IMR-90 (cell line): ENCODE results near the gene SPEM1. TPM values are rescaled to one million over a fixed set of nuclear protein-coding genes. Genes with fewer than 3 reads are reported as not detected.

Experiments
- ATAC-seq: fragments of 200-7000 bp; cut with Tn5 transposase; 2 replicates; pipeline ENCODE4 v1.9.1; 2020; ENCODE audit warnings: low read depth, mild to moderate bottlenecking, moderate library complexity
- BruUV-seq: library from RNA; stranded (reverse); fragments of 400-500 nt; replicated peaks from 2 replicates; lab custom pipeline; 2021; lab: Mats Ljungman, UMichigan
- CTCF ChIA-PET: fragments of 300-600 bp; formaldehyde crosslinking; extraction: SDS; loops from one replicate; lab custom pipeline; 2021; ENCODE audit warnings: antibody characterized with exemption; lab: Yijun Ruan, JAX
- POLR2A ChIA-PET: fragments of 300-600 bp; sonication (Branson Sonifier 250); formaldehyde crosslinking; loops from one replicate; lab custom pipeline; 2022; ENCODE audit warnings: antibody characterized with exemption; ENCODE audit not compliant: unreplicated experiment; lab: Charles Lee
- DNase-seq: peaks from one replicate; pipeline ENCODE4 v3.0.0; 2013
- H2AFZ ChIP-seq: replicated peaks from 2 replicates; pipeline ENCODE3; 2013; ENCODE audit warnings: low read length, mild to moderate bottlenecking; ENCODE audit not compliant: poor library complexity
- H2AK5ac ChIP-seq: 2 replicates; pipeline ENCODE4 v1.6.1; 2013; ENCODE audit warnings: low read depth, low read length, inconsistent platforms
- H2AK9ac ChIP-seq: replicated peaks from 2 replicates; pipeline ENCODE3; 2013; ENCODE audit warnings: mild to moderate bottlenecking, low read depth, low read length, moderate library complexity; ENCODE audit not compliant: poor library complexity
- H2BK120ac ChIP-seq: 2 replicates; pipeline ENCODE4 v1.6.1; 2013; ENCODE audit warnings: low read depth, low read length, inconsistent platforms
- H2BK15ac ChIP-seq: 3 replicates; pipeline ENCODE4 v1.6.1; 2013; ENCODE audit warnings: low read depth, low read length, inconsistent platforms
- H2BK20ac ChIP-seq: 2 replicates; pipeline ENCODE4 v1.6.1; 2013; ENCODE audit warnings: low read depth, mild to moderate bottlenecking, inconsistent platforms, low read length, moderate library complexity
- H2BK5ac ChIP-seq: 2 replicates; pipeline ENCODE4 v1.6.1; 2013; ENCODE audit warnings: mild to moderate bottlenecking, low read depth, low read length, inconsistent platforms; ENCODE audit not compliant: poor library complexity, severe bottlenecking
- H3K14ac ChIP-seq: replicated peaks from 2 replicates; pipeline ENCODE4 v1.6.1; 2013; ENCODE audit warnings: low read depth, low read length, inconsistent platforms
- H3K18ac ChIP-seq: 2 replicates; pipeline ENCODE4 v1.6.1; 2013; ENCODE audit warnings: low read depth, low read length, control low read depth
- H3K23ac ChIP-seq: 2 replicates; pipeline ENCODE4 v1.6.1; 2013; ENCODE audit warnings: low read depth, low read length, inconsistent platforms
- H3K27ac ChIP-seq: 2 replicates; pipeline ENCODE4 v1.5.1; 2013; ENCODE audit warnings: mild to moderate bottlenecking, control low read depth, low read length; ENCODE audit not compliant: insufficient read depth
- H3K27me3 ChIP-seq: 2 replicates; pipeline ENCODE4 v1.6.1; 2013; ENCODE audit warnings: low read length; ENCODE audit not compliant: control insufficient read depth, insufficient read depth
- H3K36me3 ChIP-seq: 2 replicates; pipeline ENCODE4 v1.6.1; 2013; ENCODE audit warnings: low read length, mixed read lengths; ENCODE audit not compliant: control insufficient read depth, insufficient read depth
- H3K4ac ChIP-seq: 2 replicates; pipeline ENCODE4 v1.6.1; 2013; ENCODE audit warnings: low read depth, low read length, inconsistent platforms
- H3K4me1 ChIP-seq: 2 replicates; pipeline ENCODE4 v1.6.1; 2013; ENCODE audit warnings: low read length, mixed read lengths; ENCODE audit not compliant: control insufficient read depth, insufficient read depth
- H3K4me2 ChIP-seq: 2 replicates; pipeline ENCODE4 v1.6.1; 2013; ENCODE audit warnings: low read depth, mild to moderate bottlenecking, control low read depth, low read length, moderate library complexity
- H3K4me3 ChIP-seq: 2 replicates; pipeline ENCODE4 v1.5.1; 2013; ENCODE audit warnings: low read depth, mild to moderate bottlenecking, control low read depth, low read length, moderate library complexity; ENCODE audit not compliant: insufficient read depth
- H3K56ac ChIP-seq: 2 replicates; pipeline ENCODE4 v1.6.1; 2013; ENCODE audit warnings: low read length, inconsistent platforms; ENCODE audit not compliant: insufficient read depth; ENCODE audit errors: extremely low read depth
- H3K79me1 ChIP-seq, 2 experiments: 2 replicates each; pipeline ENCODE4 v1.6.1; 2013; ENCODE audit warnings: low read length in 2 of 2, inconsistent platforms in 1 of 2, low read depth in 1 of 2
- H3K9ac ChIP-seq: 2 replicates; pipeline ENCODE4 v1.6.1; 2013; ENCODE audit warnings: low read depth, low read length, control low read depth
- H3K9me1 ChIP-seq: 2 replicates; pipeline ENCODE4 v1.6.1; 2013; ENCODE audit warnings: low read length, inconsistent platforms; ENCODE audit not compliant: insufficient read depth
- H3K9me3 ChIP-seq: 2 replicates; pipeline ENCODE4 v1.6.1; 2013; ENCODE audit warnings: low read length; ENCODE audit not compliant: control insufficient read depth, insufficient read depth
- H4K20me1 ChIP-seq: 2 replicates; pipeline ENCODE4 v1.6.1; 2013; ENCODE audit warnings: low read length, inconsistent platforms; ENCODE audit not compliant: insufficient read depth
- H4K5ac ChIP-seq: 2 replicates; pipeline ENCODE4 v1.6.1; 2013; ENCODE audit warnings: mild to moderate bottlenecking, low read depth, low read length, control low read depth
- H4K8ac ChIP-seq, 2 experiments: 2 replicates each; pipeline ENCODE4 v1.6.1; 2013; ENCODE audit warnings: low read depth in 2 of 2, low read length in 2 of 2, control low read depth in 1 of 2, inconsistent platforms in 1 of 2
- H4K91ac ChIP-seq: 2 replicates; pipeline ENCODE4 v1.6.1; 2013; ENCODE audit warnings: low read depth, low read length, inconsistent platforms; ENCODE audit not compliant: insufficient read depth
- BHLHE40 ChIP-seq: fragments of 150-350 bp; IDR thresholded peaks from 2 replicates; pipeline ENCODE4 v1.6.1; 2016; ENCODE audit warnings: mild to moderate bottlenecking, low read depth, low read length
- CEBPB ChIP-seq: IDR thresholded peaks from 2 replicates; pipeline ENCODE4 v1.6.1; 2012; ENCODE audit warnings: low read depth, low read length, improper control_type of control experiment
- CHD1 ChIP-seq: IDR thresholded peaks from 2 replicates; pipeline ENCODE4 v1.6.1; 2012; ENCODE audit warnings: low read depth, low read length, improper control_type of control experiment
- FOS ChIP-seq: fragments of 150-350 bp; IDR thresholded peaks from 2 replicates; pipeline ENCODE4 v1.6.1; 2016; ENCODE audit warnings: low read depth, low read length
- MAZ ChIP-seq: IDR thresholded peaks from 2 replicates; pipeline ENCODE4 v1.6.1; 2012; ENCODE audit warnings: low read depth, mild to moderate bottlenecking, low read length, improper control_type of control experiment, moderate library complexity, borderline replicate concordance
- MXI1 ChIP-seq: IDR thresholded peaks from 2 replicates; pipeline ENCODE4 v1.6.1; 2012; ENCODE audit warnings: low read depth, mild to moderate bottlenecking, low read length, moderate library complexity, borderline replicate concordance
- NFE2L2 ChIP-seq: fragments of 150-350 bp; IDR thresholded peaks from 2 replicates; pipeline ENCODE4 v1.6.1; 2016; ENCODE audit warnings: low read depth, mild to moderate bottlenecking, low read length
- RAD21 ChIP-seq: IDR thresholded peaks from 2 replicates; pipeline ENCODE4 v1.6.1; 2012; ENCODE audit warnings: low read length, improper control_type of control experiment
- RCOR1 ChIP-seq: IDR thresholded peaks from 2 replicates; pipeline ENCODE4 v1.6.1; 2012; ENCODE audit warnings: mild to moderate bottlenecking, low read length, improper control_type of control experiment; ENCODE audit not compliant: insufficient replicate concordance
- RFX5 ChIP-seq: IDR thresholded peaks from 2 replicates; pipeline ENCODE4 v1.8.0; 2012; ENCODE audit warnings: low read depth, mild to moderate bottlenecking, low read length, moderate library complexity
- SMC3 ChIP-seq: fragments of 150-350 bp; IDR thresholded peaks from 2 replicates; pipeline ENCODE4 v1.6.1; 2016; ENCODE audit warnings: low read depth, mild to moderate bottlenecking, antibody characterized with exemption, low read length, moderate library complexity
- WGBS, 2 experiments: methylation state at CpG; one replicate each; pipeline versions ENCODE4 v1.1.5 to v1.1.7; 2013; ENCODE audit warnings: missing lambda C conversion rate in 2 of 2; ENCODE audit not compliant: insufficient read length in 1 of 2; ENCODE audit errors: extremely low coverage in 2 of 2; 5-methylcytosine and 5-hydroxymethylcytosine counted together
- dilution Hi-C: fragments of 300-500 bp; cut with HindIII; formaldehyde crosslinking; loops from one replicate; pipeline ENCODE4 v1.14.3; 2018; ENCODE audit warnings: low sequenced_read_pairs; ENCODE audit not compliant: unreplicated experiment
- in situ Hi-C: fragments of 300-500 bp; cut with MboI; formaldehyde crosslinking; loops from 3 replicates; pipeline ENCODE4 v1.14.3; 2019; ENCODE audit warnings: low sequenced_read_pairs, inconsistent platforms, mixed read lengths
- intact Hi-C: fragments of 100-400 bp; cut with micrococcal nuclease; formaldehyde crosslinking; loops from 2 replicates; pipeline ENCODE4 v1.10.0; 2022
- polyA plus RNA-seq, 3 experiments: library from polyadenylated mRNA; depleted of rRNA; stranded (reverse); fragments of >200 nt; gene quantifications; 2 replicates each; pipeline ENCODE4 v1.2.3, GENCODE V29; 2012; ENCODE audit warnings: low replicate concordance in 1 of 3
- total RNA-seq: library from RNA; depleted of rRNA; stranded (reverse); fragments of >200 nt; gene quantifications from 2 replicates; pipeline ENCODE4 v1.2.3, GENCODE V29; 2012
- TF ChIP-seq, protein P1 (sequence below): fragments of 150-350 bp; IDR thresholded peaks from 2 replicates; pipeline ENCODE4 v1.6.1; 2016; ENCODE audit warnings: low read depth, mild to moderate bottlenecking, low read length, moderate library complexity, borderline replicate concordance
- TF ChIP-seq, protein P2 (sequence below): conservative IDR thresholded peaks from 2 replicates; pipeline ENCODE4 v1.5.1; 2012; ENCODE audit warnings: mild to moderate bottlenecking, low read depth, low read length, improper control_type of control experiment

Gene SPEM1
- total and polyA plus RNA-seq, 2 of the 4 experiments (the other 2 are of a cell fraction), result not detected

DNA sequence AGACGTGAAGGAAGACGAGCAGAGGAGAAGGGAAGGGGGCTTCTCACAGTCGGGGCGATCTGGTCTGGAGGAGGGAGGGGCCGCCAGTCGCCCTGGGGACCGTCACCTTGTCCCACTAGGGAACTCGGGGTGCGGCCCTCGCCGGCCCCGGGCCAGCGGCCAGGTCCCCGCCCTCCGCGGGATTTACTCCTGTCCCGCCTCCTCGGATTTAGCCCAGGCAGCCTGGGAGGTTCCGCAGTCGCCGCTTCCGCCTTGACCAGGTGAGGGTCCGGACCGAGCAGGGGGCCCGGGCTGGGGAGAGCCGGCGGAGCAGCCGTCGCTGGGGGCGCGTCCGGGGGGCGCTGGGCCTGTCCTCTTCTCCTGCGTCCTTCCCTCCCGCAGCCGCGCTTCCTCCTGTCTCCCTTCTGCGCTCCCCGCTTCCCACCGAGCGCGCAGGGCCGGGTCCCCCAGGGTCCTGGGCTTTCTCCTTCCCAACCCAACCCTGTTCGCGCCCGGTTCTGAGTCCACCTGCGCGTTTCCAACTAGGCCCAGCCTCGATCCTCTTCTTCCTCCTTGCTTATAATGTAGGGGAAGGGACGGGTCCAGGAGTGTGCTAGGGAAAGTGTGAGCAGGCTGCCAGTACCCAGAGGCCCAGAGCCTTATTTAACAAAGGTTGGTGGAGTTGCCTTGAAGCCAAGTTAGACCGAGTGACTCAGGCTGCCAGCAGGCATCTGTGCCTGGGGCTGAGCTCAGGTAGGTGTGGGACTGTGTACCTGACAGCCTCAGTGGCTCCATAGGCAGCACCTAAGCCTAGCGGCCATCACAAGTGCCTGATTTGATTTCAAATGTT, 39.1 kb upstream of the SPEM1 start, which contains the start of gene TNK1:
TNK1 (plus strand) TSS at position 235 of the 829 bp plus-strand sequence. CDS start 1,838 bp downstream, outside the sequence.
- H3K4me1 ChIP-seq, result peaks cover 7% of the 10 kb centered on the region; the same call in 1 of the 2 replicates
- H4K20me1 ChIP-seq, result no peaks in the 10 kb centered on the region
- H3K9me3 ChIP-seq, result peaks cover 8% of the 10 kb centered on the region; the same call in 1 of the 2 replicates
- H3K56ac ChIP-seq, result no peak within 1 kb of the TSS
- ATAC-seq (peak; percentile 4; the same call in 1 of the 2 replicates), DNase-seq (no peak)
- WGBS, 2 experiments, result 5% methylated on average over 23 of the region's 52 CpGs; no CpG with 5 or more reads in 1 of the 2 experiments
- H4K8ac ChIP-seq, result no peak within 1 kb of the TSS; a peak in 1 of 4 replicates
- H3K18ac ChIP-seq, result no peak within 1 kb of the TSS
- peak within 1 kb of the TSS; percentile 57 for H2AK9ac ChIP-seq
- no peak within 1 kb of the TSS for H2BK120ac ChIP-seq
- H3K27me3 ChIP-seq, result peaks cover 26% of the 10 kb centered on the region
- peak within 1 kb of the TSS; percentile 44; the same call in 1 of the 2 replicates for H2AK5ac ChIP-seq
- CTCF ChIA-PET, result no interaction called here
- H2BK5ac ChIP-seq, result no peak within 1 kb of the TSS
- intact Hi-C loops (no loop called here), in situ Hi-C loops (no loop called here), dilution Hi-C loops (no loop called here)
- H3K36me3 ChIP-seq, result no peaks in the 10 kb centered on the region
- peak within 1 kb of the TSS; percentile 11; the same call in 1 of the 2 replicates for H3K4me3 ChIP-seq
- H3K4me2 ChIP-seq, result peak within 1 kb of the TSS; percentile 3
- no peaks in the 10 kb centered on the region for H3K79me1 ChIP-seq
- H3K9me1 ChIP-seq, result peaks cover 2% of the 10 kb centered on the region; the same call in 1 of the 2 replicates
- no peak within 1 kb of the TSS for H2BK20ac ChIP-seq
- no peak within 1 kb of the TSS for H3K4ac ChIP-seq
- H2BK15ac ChIP-seq, result no peak within 1 kb of the TSS
- H2AFZ ChIP-seq, result peak within 1 kb of the TSS; percentile 84
- no peak within 1 kb of the TSS; the same call in 1 of the 2 replicates for H3K23ac ChIP-seq
- no peak within 1 kb of the TSS for H3K14ac ChIP-seq
- no peak within 1 kb of the TSS for H3K27ac ChIP-seq
- POLR2A ChIA-PET, result interaction anchor here (0.6 kb wide), 1 partner anchor 12 kb away, joined by 4 read pairs; no protein-coding TSS in a partner anchor
- no peak within 1 kb of the TSS; the same call in 1 of the 2 replicates for H3K9ac ChIP-seq
- BruUV-seq, result no TSS peak
- no peak within 1 kb of the TSS for H4K91ac ChIP-seq
- no peak within 1 kb of the TSS for H4K5ac ChIP-seq
- TF ChIP-seq RCOR1, result no peak
- TF ChIP-seq, protein P1, sequence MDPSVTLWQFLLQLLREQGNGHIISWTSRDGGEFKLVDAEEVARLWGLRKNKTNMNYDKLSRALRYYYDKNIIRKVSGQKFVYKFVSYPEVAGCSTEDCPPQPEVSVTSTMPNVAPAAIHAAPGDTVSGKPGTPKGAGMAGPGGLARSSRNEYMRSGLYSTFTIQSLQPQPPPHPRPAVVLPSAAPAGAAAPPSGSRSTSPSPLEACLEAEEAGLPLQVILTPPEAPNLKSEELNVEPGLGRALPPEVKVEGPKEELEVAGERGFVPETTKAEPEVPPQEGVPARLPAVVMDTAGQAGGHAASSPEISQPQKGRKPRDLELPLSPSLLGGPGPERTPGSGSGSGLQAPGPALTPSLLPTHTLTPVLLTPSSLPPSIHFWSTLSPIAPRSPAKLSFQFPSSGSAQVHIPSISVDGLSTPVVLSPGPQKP, result no peak
- TF ChIP-seq SMC3, result no peak
- TF ChIP-seq MAZ, result no peak
- TF ChIP-seq BHLHE40, result no peak
- no peak for TF ChIP-seq CEBPB
- TF ChIP-seq RFX5, result no peak
- TF ChIP-seq RAD21, result no peak
- TF ChIP-seq CHD1, result no peak
- no peak for TF ChIP-seq MXI1
- TF ChIP-seq FOS, result no peak
- TF ChIP-seq, protein P2, sequence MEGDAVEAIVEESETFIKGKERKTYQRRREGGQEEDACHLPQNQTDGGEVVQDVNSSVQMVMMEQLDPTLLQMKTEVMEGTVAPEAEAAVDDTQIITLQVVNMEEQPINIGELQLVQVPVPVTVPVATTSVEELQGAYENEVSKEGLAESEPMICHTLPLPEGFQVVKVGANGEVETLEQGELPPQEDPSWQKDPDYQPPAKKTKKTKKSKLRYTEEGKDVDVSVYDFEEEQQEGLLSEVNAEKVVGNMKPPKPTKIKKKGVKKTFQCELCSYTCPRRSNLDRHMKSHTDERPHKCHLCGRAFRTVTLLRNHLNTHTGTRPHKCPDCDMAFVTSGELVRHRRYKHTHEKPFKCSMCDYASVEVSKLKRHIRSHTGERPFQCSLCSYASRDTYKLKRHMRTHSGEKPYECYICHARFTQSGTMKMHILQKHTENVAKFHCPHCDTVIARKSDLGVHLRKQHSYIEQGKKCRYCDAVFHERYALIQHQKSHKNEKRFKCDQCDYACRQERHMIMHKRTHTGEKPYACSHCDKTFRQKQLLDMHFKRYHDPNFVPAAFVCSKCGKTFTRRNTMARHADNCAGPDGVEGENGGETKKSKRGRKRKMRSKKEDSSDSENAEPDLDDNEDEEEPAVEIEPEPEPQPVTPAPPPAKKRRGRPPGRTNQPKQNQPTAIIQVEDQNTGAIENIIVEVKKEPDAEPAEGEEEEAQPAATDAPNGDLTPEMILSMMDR, result no peak
- no peak for TF ChIP-seq NFE2L2
